H1 (cell line): ENCODE data around the gene CNOT10. TPM values are rescaled to one million over a fixed set of nuclear protein-coding genes. Genes with fewer than 3 reads are reported as not detected.

Experiments
- ASH2L ChIP-seq: fragments of 200-600, 300-600 bp; sonication (generic); IDR thresholded peaks from one replicate; pipeline ENCODE4 v1.7.1; 2017; ENCODE audit warnings: low read length
- ATF3 ChIP-seq: IDR thresholded peaks from 2 replicates; pipeline ENCODE4 v1.6.1; 2011; ENCODE audit warnings: low read depth, mild to moderate bottlenecking, low read length; ENCODE audit not compliant: insufficient read depth
- BACH1 ChIP-seq: IDR thresholded peaks from 2 replicates; pipeline ENCODE4 v1.6.1; 2012; ENCODE audit warnings: low read length, improper control_type of control experiment
- BCL11A ChIP-seq, 2 experiments: IDR thresholded peaks; one replicate each; pipeline ENCODE4 v1.6.1; 2011; ENCODE audit warnings: low read depth in 2 of 2, low read length in 2 of 2, mild to moderate bottlenecking in 2 of 2
- CBX5 ChIP-seq: fragments of 300-800, 300-1000 bp; sonication (generic); IDR thresholded peaks from 2 replicates; pipeline ENCODE4 v1.7.1; 2016; ENCODE audit warnings: antibody characterized with exemption, low read length, low read depth
- CHD2 ChIP-seq: IDR thresholded peaks from 2 replicates; pipeline ENCODE4 v1.6.1; 2012; ENCODE audit warnings: low read length, improper control_type of control experiment
- CREB1 ChIP-seq: IDR thresholded peaks from 2 replicates; pipeline ENCODE4 v1.6.1; 2012; ENCODE audit warnings: inconsistent platforms
- FOSL1 ChIP-seq: IDR thresholded peaks from 2 replicates; pipeline ENCODE4 v1.6.1; 2011; ENCODE audit warnings: mild to moderate bottlenecking, low read depth, low read length, moderate library complexity; ENCODE audit not compliant: insufficient read depth
- HDAC6 ChIP-seq: IDR thresholded peaks from one replicate; pipeline ENCODE4 v1.7.1; 2012; ENCODE audit warnings: low read depth, mild to moderate bottlenecking, inconsistent platforms, low read length, moderate library complexity
- JUN ChIP-seq: IDR thresholded peaks from 2 replicates; pipeline ENCODE4 v1.6.1; 2011; ENCODE audit warnings: low read depth, mild to moderate bottlenecking, improper control_type of control experiment, low read length
- KDM5A ChIP-seq: fragments of 200-600 bp; IDR thresholded peaks from 2 replicates; pipeline ENCODE4 v1.7.1; 2012; ENCODE audit warnings: mild to moderate bottlenecking, low read length, inconsistent platforms, mixed read lengths
- MAFK ChIP-seq: IDR thresholded peaks from 2 replicates; pipeline ENCODE4 v1.6.1; 2012; ENCODE audit warnings: low read depth, mild to moderate bottlenecking, improper control_type of control experiment, low read length
- MAX ChIP-seq: IDR thresholded peaks from 2 replicates; pipeline ENCODE4 v1.6.1; 2012; ENCODE audit warnings: inconsistent platforms
- NANOG ChIP-seq: IDR thresholded peaks from 2 replicates; pipeline ENCODE4 v1.6.1; 2011; ENCODE audit warnings: low read length, low read depth, mild to moderate bottlenecking, inconsistent platforms; ENCODE audit not compliant: insufficient read depth, poor library complexity, severe bottlenecking
- NRF1 ChIP-seq: IDR thresholded peaks from 2 replicates; pipeline ENCODE4 v1.6.1; 2011; ENCODE audit warnings: mild to moderate bottlenecking, low read depth, low read length, improper control_type of control experiment
- POLR2A ChIP-seq, 2 experiments: IDR thresholded peaks; 1 replicate in 1 of 2; 2 replicates in 1 of 2; pipeline ENCODE4 v1.6.1; 2011; ENCODE audit warnings: low read depth in 2 of 2, low read length in 2 of 2, mild to moderate bottlenecking in 2 of 2; ENCODE audit errors: control extremely low read depth in 1 of 2
- POU5F1 ChIP-seq: IDR thresholded peaks from 2 replicates; pipeline ENCODE4 v1.6.1; 2011; ENCODE audit warnings: low read depth, mild to moderate bottlenecking, low read length, moderate library complexity
- RXRA ChIP-seq: IDR thresholded peaks from 2 replicates; pipeline ENCODE4 v1.6.1; 2011; ENCODE audit warnings: low read depth, mild to moderate bottlenecking, low read length, moderate library complexity; ENCODE audit not compliant: insufficient read depth
- SIN3A ChIP-seq, 2 experiments: IDR thresholded peaks in 1 of 2; conservative IDR thresholded peaks in 1 of 2; 2 replicates each; pipeline ENCODE4 v1.6.1; 2011 to 2012; ENCODE audit warnings: low read length in 2 of 2, improper control_type of control experiment in 1 of 2, low read depth in 1 of 2, mild to moderate bottlenecking in 1 of 2
- SP2 ChIP-seq: IDR thresholded peaks from 2 replicates; pipeline ENCODE4 v1.6.1; 2012; ENCODE audit warnings: mild to moderate bottlenecking, low read length, inconsistent platforms
- SUZ12 ChIP-seq: fragments of 200-600 bp; sonication (generic); IDR thresholded peaks from 2 replicates; pipeline ENCODE4 v1.6.1; 2012; ENCODE audit warnings: mild to moderate bottlenecking, inconsistent platforms, low read length, moderate library complexity, mixed read lengths
- TAF7 ChIP-seq: optimal IDR thresholded peaks from 2 replicates; pipeline ENCODE3; 2011; ENCODE audit warnings: low read depth, mild to moderate bottlenecking, inconsistent platforms, low read length, moderate library complexity, borderline replicate concordance
- TCF12 ChIP-seq: IDR thresholded peaks from 2 replicates; pipeline ENCODE4 v1.6.1; 2011; ENCODE audit warnings: low read depth, mild to moderate bottlenecking, low read length
- USF2 ChIP-seq: IDR thresholded peaks from 2 replicates; pipeline ENCODE4 v1.6.1; 2011; ENCODE audit warnings: low read length, improper control_type of control experiment
- ZNF274 ChIP-seq: IDR thresholded peaks from 2 replicates; pipeline ENCODE4 v1.7.0; 2012; ENCODE audit warnings: low read length, borderline replicate concordance; ENCODE audit errors: extremely low read depth
- polyA plus RNA-seq, 7 experiments: library from polyadenylated mRNA; depleted of rRNA in 3 of 7; stranded (reverse) in 5 of 7; unstranded in 2 of 7; fragments of >200 nt in 5 of 7; fragments of 200-250 nt in 2 of 7; gene quantifications; 1 replicate in 5 of 7; 2 replicates in 1 of 7; 4 replicates in 1 of 7; pipeline versions ENCODE4 v1.2.1 to v1.2.3, GENCODE V29; 2011 to 2013; ENCODE audit warnings: missing spikeins in 2 of 7, mixed read lengths in 2 of 7
- total RNA-seq: library from RNA; stranded (reverse); fragmentation: NEBNext Ultra II Directional; extraction: Animal tissue kit (Norgen Biotek cat#: 25700); gene quantifications from 2 replicates; pipeline ENCODE4 v1.2.1, GENCODE V29; 2021

Gene CNOT10
- total and polyA plus RNA-seq, 2 of the 8 experiments (the other 6 are each of a cell fraction or from before 2014, with no cell fraction given): 39.9 to 55.9 TPM

- TF ChIP-seq MAX (0 out of 2 replicates have a peak, but pooled peaks have one; percentile 29), JUN (no peak; the same call in 1 of the 2 replicates), NANOG (peak; percentile 96), ASH2L (peak; percentile 84), USF2 (no peak), NRF1 (no peak), MAFK (no peak), TCF12 (peak; percentile 89; the same call in 1 of the 2 replicates), ATF3 (no peak), ZNF274 (no peak), CBX5 (no peak), SUZ12 (no peak), BACH1 (no peak), KDM5A (no peak), BCL11A (IDR thresholded peaks at IDR 0.05; ENCODE audit: low read depth in 2 of 2, low read length in 2 of 2) (peak in 1 of 2 experiments; percentile 9), CHD2 (peak; percentile 38; the same call in 1 of the 2 replicates), HDAC6 (no peak), TAF7 (peak; percentile 9), CREB1 (no peak), SP2 (no peak), FOSL1 (no peak), SIN3A (conservative IDR thresholded peaks at IDR 0.05 in 1 of 2, IDR thresholded peaks at IDR 0.05 in 1 of 2; ENCODE audit: low read depth in 1 of 2, low read length in 2 of 2) (0 out of 4 replicates have a peak, but pooled peaks of 1 of the 2 experiments have one; percentile 51), POLR2A (IDR thresholded peaks at IDR 0.05; ENCODE audit: control extremely low read depth in 1 of 2, low read depth in 2 of 2, low read length in 2 of 2) (no peak), POU5F1 (peak; percentile 77; the same call in 1 of the 2 replicates), RXRA (no peak)
- TF ChIP-seq, all 59 proteins: peak for 18
Measured at GRCh38 chr3:32780735-32781210, 95.8 kb downstream of the CNOT10 start (continued).
